Adipocyte (in vitro differentiated cells): ENCODE results near the gene IGF2.

Experiments used
- DNase-seq: peaks from one replicate; pipeline ENCODE4 v3.0.0-alpha.2; 2015; ENCODE audit warnings: low read depth
- H3K27me3 ChIP-seq: replicated peaks from 2 replicates; pipeline ENCODE4 v1.7.0; 2013; ENCODE audit warnings: mild to moderate bottlenecking, low read length, moderate library complexity; ENCODE audit not compliant: control insufficient read depth, insufficient read depth
- H3K36me3 ChIP-seq: 2 replicates; pipeline ENCODE4 v1.7.0; 2013; ENCODE audit warnings: low read length, mild to moderate bottlenecking, moderate library complexity; ENCODE audit not compliant: control insufficient read depth, insufficient read depth, severe bottlenecking
- H3K4me1 ChIP-seq: 2 replicates; pipeline ENCODE4 v1.7.0; 2013; ENCODE audit warnings: mild to moderate bottlenecking, low read length, moderate library complexity; ENCODE audit not compliant: control insufficient read depth, insufficient read depth
- H3K4me3 ChIP-seq: 2 replicates; pipeline ENCODE4 v1.7.0; 2013; ENCODE audit warnings: mild to moderate bottlenecking, low read length, moderate library complexity
- H3K9ac ChIP-seq: 2 replicates; pipeline ENCODE4 v1.7.0; 2013; ENCODE audit warnings: mild to moderate bottlenecking, low read length, moderate library complexity
- H3K9me3 ChIP-seq: 2 replicates; pipeline ENCODE4 v1.7.0; 2013; ENCODE audit warnings: mild to moderate bottlenecking, low read length, moderate library complexity; ENCODE audit not compliant: control insufficient read depth

Gene IGF2

DNA sequence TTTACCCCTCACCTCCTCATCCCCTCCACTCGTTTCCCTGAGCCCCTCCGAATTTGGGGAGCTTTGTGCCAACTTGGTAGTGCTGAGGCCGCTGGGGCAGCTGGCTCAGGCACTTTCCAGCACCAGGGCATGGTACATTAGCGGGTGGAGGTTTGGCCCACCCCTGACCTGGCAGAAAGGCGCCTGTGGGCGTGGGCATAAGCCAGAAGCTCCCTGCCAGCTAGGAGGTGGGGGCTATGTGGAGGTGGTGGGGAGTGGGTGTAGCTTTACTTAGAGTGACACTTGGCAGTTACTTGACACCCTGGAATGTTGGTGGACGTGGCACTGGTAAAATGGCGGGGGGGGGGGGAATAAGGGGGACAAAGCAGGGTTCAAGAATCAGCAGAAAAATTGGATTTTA is 10.3 kb upstream of the IGF2 start:
- no peak for DNase-seq
- no peaks in the 10 kb centered on the region for H3K4me1 ChIP-seq
- no peak overlapping the region for H3K9ac ChIP-seq
- H3K36me3 ChIP-seq = no peaks in the 10 kb centered on the region
- H3K4me3 ChIP-seq = no peak overlapping the region
- peaks cover 77% of the 10 kb centered on the region for H3K27me3 ChIP-seq
- H3K9me3 ChIP-seq = no peaks in the 10 kb centered on the region

GRCh38 chr11:2148595-2148994 is 9.4 kb upstream of the IGF2 start:
- Histone ChIP-seq H3K4me3 (no peak overlapping the region), H3K9ac (no peak overlapping the region), H3K27me3 (peaks cover 75% of the 10 kb centered on the region), H3K36me3 (no peaks in the 10 kb centered on the region), H3K4me1 (no peaks in the 10 kb centered on the region), H3K9me3 (no peaks in the 10 kb centered on the region)
- no peak for DNase-seq

DNA sequence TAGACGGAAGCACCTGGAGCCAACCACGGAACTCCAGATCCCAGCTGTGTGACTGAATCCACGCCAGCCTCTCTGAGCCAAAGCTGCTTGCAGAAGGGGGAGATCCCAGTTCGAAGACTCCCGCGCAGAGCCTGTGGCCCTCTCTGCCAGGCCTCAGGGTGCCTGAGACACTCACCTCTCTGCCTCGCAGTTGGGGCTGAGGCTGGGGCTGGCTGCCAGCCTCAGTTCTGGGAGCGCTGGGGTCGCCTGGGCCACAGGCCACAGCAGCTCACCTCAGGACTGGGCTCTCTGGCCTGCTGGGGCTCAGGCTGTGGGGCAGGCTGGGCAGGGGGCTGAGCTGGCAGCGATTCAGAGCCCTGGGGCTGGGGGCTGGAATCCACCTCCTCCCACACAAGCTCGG is 8.2 kb upstream of the IGF2 start:
- peaks cover 75% of the 10 kb centered on the region for H3K27me3 ChIP-seq
- no peak overlapping the region for H3K4me3 ChIP-seq
- no peaks in the 10 kb centered on the region for H3K36me3 ChIP-seq
- peaks cover 6% of the 10 kb centered on the region for H3K4me1 ChIP-seq
- H3K9me3 ChIP-seq = no peaks in the 10 kb centered on the region
- H3K9ac ChIP-seq = no peak overlapping the region
- no peak for DNase-seq

DNA sequence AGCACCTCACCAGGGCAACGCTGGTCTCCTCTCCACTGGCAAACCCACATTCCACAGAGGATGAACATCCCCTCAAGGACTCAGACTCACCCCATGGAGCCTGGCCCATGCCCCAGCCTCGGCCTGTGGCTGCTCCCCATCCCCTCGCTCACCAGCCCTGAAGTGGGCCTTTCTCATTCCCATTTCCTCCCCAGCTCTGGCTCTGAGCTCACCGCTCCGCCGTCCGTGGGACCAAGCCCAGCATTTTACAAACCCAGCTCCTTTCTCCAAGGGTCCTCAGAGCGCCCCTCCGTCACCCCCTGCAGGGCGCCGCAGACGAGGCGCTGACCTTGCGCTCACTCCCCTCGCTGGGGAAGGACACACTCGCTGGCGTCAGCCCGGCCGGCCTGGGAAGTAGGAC is 6.9 kb upstream of the IGF2 start:
- Histone ChIP-seq H3K9me3 (no peaks in the 10 kb centered on the region), H3K4me1 (peaks cover 14% of the 10 kb centered on the region), H3K36me3 (no peaks in the 10 kb centered on the region), H3K27me3 (peaks cover 75% of the 10 kb centered on the region), H3K9ac (no peak overlapping the region), H3K4me3 (no peak overlapping the region)
- DNase-seq = no peak

DNA sequence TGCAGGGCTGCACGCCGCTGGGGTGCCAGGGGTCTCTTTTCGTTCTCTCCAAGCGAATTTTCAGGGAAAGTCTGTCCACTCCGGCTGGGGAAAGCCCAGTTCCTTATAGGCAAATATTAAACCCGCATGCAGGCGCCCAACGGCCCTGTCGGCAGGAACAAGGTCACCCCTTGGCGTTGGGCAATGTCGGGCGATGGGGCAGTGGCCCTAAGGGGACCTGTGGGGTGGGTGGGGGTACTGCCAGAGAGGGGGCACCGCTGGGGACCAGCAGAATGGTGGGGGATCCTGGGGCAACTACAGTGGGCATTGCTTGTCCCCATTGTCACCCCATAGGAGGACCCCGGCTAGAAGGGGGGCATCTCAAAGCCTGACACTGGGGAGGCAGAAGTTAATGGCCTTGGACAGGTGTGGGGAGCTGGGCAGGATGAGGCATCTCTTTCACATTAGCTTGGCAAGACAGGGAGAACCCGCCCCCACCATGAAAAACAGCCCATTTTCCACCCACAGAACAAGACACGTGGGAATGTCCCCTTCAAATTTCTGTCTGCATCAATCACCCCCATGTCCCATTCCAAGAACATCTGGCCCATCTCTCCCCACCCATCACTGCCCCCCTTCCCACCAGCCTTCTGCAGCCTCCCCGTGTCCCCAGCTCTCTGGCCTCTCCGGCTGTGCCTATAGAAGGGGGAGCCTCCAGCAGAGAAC is 5.5 kb upstream of the IGF2 start:
- H3K4me3 ChIP-seq = no peak overlapping the region
- no peak overlapping the region for H3K9ac ChIP-seq
- no peaks in the 10 kb centered on the region for H3K9me3 ChIP-seq
- H3K27me3 ChIP-seq = peaks cover 62% of the 10 kb centered on the region
- H3K36me3 ChIP-seq = no peaks in the 10 kb centered on the region
- DNase-seq = no peak
- peaks cover 14% of the 10 kb centered on the region for H3K4me1 ChIP-seq

DNA sequence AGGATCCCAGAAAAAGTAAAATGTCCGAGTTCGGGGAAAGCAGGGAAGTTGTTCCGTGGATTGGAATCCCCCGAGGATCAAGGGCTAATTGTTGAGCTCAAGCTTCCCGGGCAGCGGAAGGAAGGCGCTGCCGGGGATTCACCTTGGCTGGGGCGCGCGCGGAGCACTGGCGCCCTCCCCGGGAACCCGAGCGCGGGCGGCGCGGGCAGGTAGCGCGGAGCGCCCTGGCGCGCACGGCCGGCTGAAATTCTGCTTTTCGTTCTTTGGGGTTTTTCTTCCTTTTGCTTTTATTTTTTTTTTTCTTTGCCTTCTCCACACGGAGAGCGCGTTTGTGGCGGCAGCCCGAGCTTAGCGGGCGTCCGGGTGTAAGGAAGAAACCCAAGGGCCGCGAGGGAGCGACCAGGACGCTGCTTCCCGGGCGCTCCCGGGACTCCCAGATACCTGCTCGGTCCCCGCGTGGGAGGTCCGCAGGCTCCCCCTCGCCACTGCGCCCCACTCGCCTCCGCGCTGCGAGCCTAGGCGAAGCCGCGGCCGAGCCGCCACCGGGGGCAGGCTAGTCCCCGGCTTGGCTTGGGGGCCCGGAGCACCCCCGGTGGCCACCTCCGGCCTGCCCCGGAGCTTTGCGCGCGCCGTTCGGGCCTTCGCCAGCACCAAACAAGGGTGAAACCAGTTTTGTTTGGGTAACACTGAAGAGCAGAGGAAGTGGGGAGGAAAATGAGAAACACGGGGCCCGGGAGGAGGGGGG is 4.8 kb upstream of the IGF2 start:
- H3K36me3 ChIP-seq = no peaks in the 10 kb centered on the region
- DNase-seq = peak; percentile 58
- H3K9ac ChIP-seq = no peak overlapping the region
- peaks cover 14% of the 10 kb centered on the region for H3K4me1 ChIP-seq
- no peak overlapping the region for H3K4me3 ChIP-seq
- no peaks in the 10 kb centered on the region for H3K9me3 ChIP-seq
- peaks cover 56% of the 10 kb centered on the region for H3K27me3 ChIP-seq

- Histone ChIP-seq H3K9ac (no peak overlapping the region), H3K9me3 (no peaks in the 10 kb centered on the region), H3K36me3 (no peaks in the 10 kb centered on the region), H3K4me1 (peaks cover 14% of the 10 kb centered on the region), H3K27me3 (peaks cover 50% of the 10 kb centered on the region), H3K4me3 (no peak overlapping the region)
- DNase-seq = no peak
Measured at GRCh38 chr11:2143477-2143798, 4.2 kb upstream of the IGF2 start.

DNA sequence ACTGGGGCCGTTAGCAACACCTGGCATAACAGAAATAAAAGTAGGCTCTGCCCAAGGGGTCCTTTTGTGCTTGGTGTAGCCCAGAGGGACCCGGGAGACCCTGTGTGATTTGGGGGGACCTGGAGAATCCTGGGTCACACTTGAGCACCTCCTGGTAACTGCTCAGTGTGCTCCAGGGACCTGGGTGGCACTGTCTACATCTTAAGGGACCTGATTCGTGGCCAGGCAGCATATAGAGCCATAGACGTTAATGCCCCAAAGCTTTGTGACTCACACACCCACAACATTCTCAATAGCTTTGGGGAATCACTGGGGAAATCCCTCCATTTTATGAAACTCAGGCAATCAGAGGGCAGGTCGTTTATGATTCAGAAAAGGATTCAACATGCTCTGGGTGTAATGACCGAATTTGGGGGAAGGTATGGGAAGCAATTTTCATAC is 3.6 kb upstream of the IGF2 start:
- Histone ChIP-seq H3K27me3 (peaks cover 44% of the 10 kb centered on the region), H3K9ac (no peak overlapping the region), H3K36me3 (no peaks in the 10 kb centered on the region), H3K9me3 (no peaks in the 10 kb centered on the region), H3K4me1 (peaks cover 14% of the 10 kb centered on the region), H3K4me3 (no peak overlapping the region)
- DNase-seq = peak; percentile 72

- no peak overlapping the region for H3K4me3 ChIP-seq
- peaks cover 14% of the 10 kb centered on the region for H3K4me1 ChIP-seq
- no peaks in the 10 kb centered on the region for H3K36me3 ChIP-seq
- peak; percentile 88 for DNase-seq
- peaks cover 43% of the 10 kb centered on the region for H3K27me3 ChIP-seq
- H3K9ac ChIP-seq = no peak overlapping the region
- H3K9me3 ChIP-seq = no peaks in the 10 kb centered on the region
Measured at GRCh38 chr11:2142300-2142759, 3.1 kb upstream of the IGF2 start.

GRCh38 chr11:2140411-2141400 is 1.5 kb upstream of the IGF2 start:
- Histone ChIP-seq H3K27me3 (peaks cover 28% of the 10 kb centered on the region), H3K4me3 (no peak overlapping the region)

More at GRCh38 chr11:2140411-2141400, 1.5 kb upstream of the IGF2 start:
- no peaks in the 10 kb centered on the region for H3K9me3 ChIP-seq
- no peak overlapping the region for H3K9ac ChIP-seq
- H3K4me1 ChIP-seq = peaks cover 14% of the 10 kb centered on the region
- peak; percentile 58 for DNase-seq
- no peaks in the 10 kb centered on the region for H3K36me3 ChIP-seq
